Kidney (tissue), 14 donors: ENCODE results near the gene CCDC14. TPM values are rescaled to one million over a fixed set of nuclear protein-coding genes. Genes with fewer than 3 reads are reported as not detected.
A peak's percentile ranks its signal among the peaks of the same experiment; 100 is the strongest.
"Not testable (repeated sequence)": the region's sequence is repeated elsewhere in the genome, so short reads cannot be mapped to it uniquely, and the experiment has no call there.

Source experiments
- DNase-seq, 5 donors: peaks; one replicate each; pipeline ENCODE4 v3.0.0-alpha.2; 2013 to 2020
- FAIRE-seq: peaks from 2 replicates; lab custom pipeline; 2012; peaks lifted over from hg19 to GRCh38; lab: Jason Lieb, UNC
- H3K27ac ChIP-seq, 2 donors: one replicate each; pipeline ENCODE4 v1.7.0; 2013; ENCODE audit warnings: low read depth in 2 of 2, low read length in 2 of 2, inconsistent platforms in 1 of 2
- H3K27me3 ChIP-seq: one replicate; pipeline ENCODE4 v1.7.1; 2013; ENCODE audit warnings: low read length, inconsistent platforms; ENCODE audit not compliant: control insufficient read depth, insufficient read depth
- H3K36me3 ChIP-seq, 3 donors: one replicate each; pipeline versions ENCODE4 v1.7.0 to v1.7.1; 2013; ENCODE audit warnings: low read length in 3 of 3, control low read depth in 1 of 3, inconsistent platforms in 1 of 3; ENCODE audit not compliant: insufficient read depth in 3 of 3, control insufficient read depth in 2 of 3
- H3K4me1 ChIP-seq, 3 donors: one replicate each; pipeline versions ENCODE4 v1.7.0 to v1.7.1; 2013; ENCODE audit warnings: low read length in 3 of 3, inconsistent platforms in 1 of 3, low read depth in 1 of 3; ENCODE audit not compliant: control insufficient read depth in 2 of 3, insufficient read depth in 2 of 3
- H3K4me3 ChIP-seq, 3 donors: one replicate each; pipeline versions ENCODE4 v1.7.0 to v1.8.1; 2013; ENCODE audit warnings: low read length in 3 of 3, control low read depth in 1 of 3, inconsistent platforms in 1 of 3
- H3K9ac ChIP-seq, 3 donors: one replicate each; pipeline versions ENCODE4 v1.7.0 to v1.7.1; 2013; ENCODE audit warnings: low read length in 3 of 3, control low read depth in 1 of 3, inconsistent platforms in 1 of 3
- H3K9me3 ChIP-seq, 3 donors: one replicate each; pipeline versions ENCODE4 v1.7.0 to v1.7.1; 2013; ENCODE audit warnings: low read length in 3 of 3, control low read depth in 1 of 3, inconsistent platforms in 1 of 3; ENCODE audit not compliant: control insufficient read depth in 2 of 3, insufficient read depth in 1 of 3
- intact Hi-C: fragments of 100-400 bp; cut with DNase I; formaldehyde crosslinking; loops from one replicate; pipeline ENCODE4 v1.11.1; 2022
- polyA plus RNA-seq: library from polyadenylated mRNA; stranded (reverse); fragments of 350-450 nt; fragmentation: Illumina TruSeq; extraction: RNeasy Lipid Tissue Mini Kit (QIAGEN cat#74804); gene quantifications from one replicate; pipeline ENCODE4 v1.2.3, GENCODE V29; 2014; ENCODE audit warnings: low read depth, low replicate concordance; ENCODE audit not compliant: insufficient read depth
- total RNA-seq: library from RNA; stranded (reverse); fragmentation: NEBNext Ultra II Directional; extraction: Animal tissue kit (Norgen Biotek cat#: 25700); gene quantifications from one replicate; pipeline ENCODE4 v1.2.1, GENCODE V29; 2021
- TF ChIP-seq, protein P1 (sequence below): IDR thresholded peaks from 3 replicates; pipeline ENCODE4 v1.5.1; 2012; ENCODE audit warnings: mild to moderate bottlenecking, moderate library complexity, borderline replicate concordance; ENCODE audit not compliant: insufficient read depth; ENCODE audit errors: extremely low read depth
- donor health status: control.
- donor health status: control.
- donor health status: control.
- donor health status: control.
- donor health status: control.
- donor health status: DM: yes; HTN: yes; CAD: no.
- donor health status: Normal renal cell carcinoma (clear cell type).

The CCDC14 gene
- total and polyA plus RNA-seq, 2 donors from 2014 or later = 8.3 to 28.2 TPM

GRCh38 chr3:123984957-123985356 is 23.9 kb upstream of the CCDC14 start:
- DNase-seq = no peak
- H3K9ac ChIP-seq = no peak overlapping the region
- no peaks in the 10 kb centered on the region for H3K9me3 ChIP-seq
- H3K4me3 ChIP-seq = no peak overlapping the region
- TF ChIP-seq, protein P1, sequence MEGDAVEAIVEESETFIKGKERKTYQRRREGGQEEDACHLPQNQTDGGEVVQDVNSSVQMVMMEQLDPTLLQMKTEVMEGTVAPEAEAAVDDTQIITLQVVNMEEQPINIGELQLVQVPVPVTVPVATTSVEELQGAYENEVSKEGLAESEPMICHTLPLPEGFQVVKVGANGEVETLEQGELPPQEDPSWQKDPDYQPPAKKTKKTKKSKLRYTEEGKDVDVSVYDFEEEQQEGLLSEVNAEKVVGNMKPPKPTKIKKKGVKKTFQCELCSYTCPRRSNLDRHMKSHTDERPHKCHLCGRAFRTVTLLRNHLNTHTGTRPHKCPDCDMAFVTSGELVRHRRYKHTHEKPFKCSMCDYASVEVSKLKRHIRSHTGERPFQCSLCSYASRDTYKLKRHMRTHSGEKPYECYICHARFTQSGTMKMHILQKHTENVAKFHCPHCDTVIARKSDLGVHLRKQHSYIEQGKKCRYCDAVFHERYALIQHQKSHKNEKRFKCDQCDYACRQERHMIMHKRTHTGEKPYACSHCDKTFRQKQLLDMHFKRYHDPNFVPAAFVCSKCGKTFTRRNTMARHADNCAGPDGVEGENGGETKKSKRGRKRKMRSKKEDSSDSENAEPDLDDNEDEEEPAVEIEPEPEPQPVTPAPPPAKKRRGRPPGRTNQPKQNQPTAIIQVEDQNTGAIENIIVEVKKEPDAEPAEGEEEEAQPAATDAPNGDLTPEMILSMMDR = no peak
- FAIRE-seq = no peak
- peaks cover 0 to 2% (median 0%) of the 10 kb centered on the region in 3 donors for H3K4me1 ChIP-seq
- H3K36me3 ChIP-seq = no peaks in the 10 kb centered on the region
- intact Hi-C loops = no loop called here
- no peaks in the 10 kb centered on the region for H3K27me3 ChIP-seq
- no peak overlapping the region for H3K27ac ChIP-seq

GRCh38 chr3:123984350-123984749 is 23.3 kb upstream of the CCDC14 start:
- DNase-seq = no peak
- FAIRE-seq = no peak
- H3K27ac ChIP-seq = no peak overlapping the region
- H3K9me3 ChIP-seq = no peaks in the 10 kb centered on the region
- peaks cover 0 to 3% (median 0%) of the 10 kb centered on the region in 3 donors for H3K4me1 ChIP-seq
- H3K4me3 ChIP-seq = no peak overlapping the region
- intact Hi-C loops = no loop called here
- TF ChIP-seq, protein P1 = no peak
- H3K9ac ChIP-seq = no peak overlapping the region
- H3K36me3 ChIP-seq = no peaks in the 10 kb centered on the region
- no peaks in the 10 kb centered on the region for H3K27me3 ChIP-seq

- H3K9me3 ChIP-seq, H3K9ac ChIP-seq, DNase-seq, intact Hi-C loops, H3K27me3 ChIP-seq, H3K4me3 ChIP-seq, FAIRE-seq, H3K36me3 ChIP-seq, H3K4me1 ChIP-seq, H3K27ac ChIP-seq: not testable (repeated sequence)
Observed at GRCh38 chr3:123981317-123981716, 20.3 kb upstream of the CCDC14 start.

DNA sequence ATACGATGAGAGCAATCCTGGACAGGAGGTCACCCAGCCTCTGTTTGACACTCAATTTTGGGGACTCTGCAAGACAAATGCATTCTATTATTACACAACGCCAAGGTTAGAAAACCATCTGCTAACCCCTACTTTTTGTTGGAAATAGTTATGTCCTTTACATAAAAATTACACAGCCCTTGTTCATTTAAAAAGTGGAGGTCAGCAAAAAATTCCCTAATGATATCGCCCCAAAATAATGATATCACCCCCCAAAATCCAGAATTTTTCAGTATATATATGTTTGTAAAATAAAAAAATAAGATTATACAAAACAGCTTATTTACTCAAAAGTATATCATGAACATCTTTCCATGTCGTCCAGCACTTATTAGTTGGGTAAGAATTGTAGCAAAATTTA is 19.5 kb upstream of the CCDC14 start:
- no peak overlapping the region for H3K27ac ChIP-seq
- H3K27me3 ChIP-seq = no peaks in the 10 kb centered on the region
- intact Hi-C loops = no loop called here
- H3K36me3 ChIP-seq = no peaks in the 10 kb centered on the region
- DNase-seq (no peak), FAIRE-seq (no peak)
- H3K9me3 ChIP-seq = no peaks in the 10 kb centered on the region
- H3K9ac ChIP-seq = no peak overlapping the region
- peaks cover 0 to 3% (median 0%) of the 10 kb centered on the region in 3 donors for H3K4me1 ChIP-seq
- TF ChIP-seq, protein P1 = no peak
- peak overlapping the region in 1 of 3 donors; percentile 58 for H3K4me3 ChIP-seq
